Fibroblast of villous mesenchyme (primary cell): ENCODE data around the gene MLLT3. TPM values are rescaled to one million over a fixed set of nuclear protein-coding genes. Genes with fewer than 3 reads are reported as not detected.

Experiments used
- DNase-seq: peaks from one replicate; pipeline ENCODE4 v3.0.0-alpha.2; 2010; ENCODE audit warnings: low read depth
- H3K4me3 ChIP-seq: 2 replicates; pipeline ENCODE4 v1.5.1; 2011; ENCODE audit warnings: low read depth, mild to moderate bottlenecking, low read length
- CTCF ChIP-seq: IDR thresholded peaks from 2 replicates; pipeline ENCODE4 v1.5.1; 2012; ENCODE audit warnings: low read depth, mild to moderate bottlenecking, low read length; ENCODE audit not compliant: insufficient read depth
- total RNA-seq: library from RNA; depleted of rRNA; stranded (reverse); fragments of >200 nt; gene quantifications from 2 replicates; pipeline ENCODE4 v1.2.3, GENCODE V29; 2012

The MLLT3 gene
- total RNA-seq, 1 donor = 44.9 TPM

- TF ChIP-seq CTCF = no peak
- H3K4me3 ChIP-seq = no peak overlapping the region
- no peak for DNase-seq
Measured at GRCh38 chr9:20397348-20397747, 225.0 kb downstream of the MLLT3 start.

GRCh38 chr9:20396509-20396908 lies 225.8 kb downstream of the MLLT3 start:
- TF ChIP-seq CTCF = no peak
- H3K4me3 ChIP-seq = no peak overlapping the region
- DNase-seq = no peak

DNA sequence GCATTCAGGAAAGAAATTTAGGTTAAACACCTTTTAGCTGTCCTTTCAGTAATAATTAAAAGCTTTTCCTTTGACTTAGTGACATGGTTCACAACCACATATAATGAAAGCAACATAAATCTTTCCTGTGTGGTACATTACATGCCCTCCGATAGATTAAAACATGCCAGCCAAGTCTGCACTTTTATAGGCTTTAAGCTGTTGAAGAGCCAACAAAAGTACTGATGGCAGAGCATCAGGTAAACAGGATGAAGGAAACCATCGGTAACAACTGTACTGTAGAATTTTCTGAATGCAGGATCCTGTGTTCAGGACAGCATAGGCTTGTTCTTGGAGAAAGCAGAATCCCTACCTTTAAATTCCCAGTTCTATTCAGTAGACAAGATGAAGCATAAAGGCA lies 226.6 kb downstream of the MLLT3 start:
- DNase-seq = no peak
- H3K4me3 ChIP-seq = no peak overlapping the region
- no peak for TF ChIP-seq CTCF

DNA sequence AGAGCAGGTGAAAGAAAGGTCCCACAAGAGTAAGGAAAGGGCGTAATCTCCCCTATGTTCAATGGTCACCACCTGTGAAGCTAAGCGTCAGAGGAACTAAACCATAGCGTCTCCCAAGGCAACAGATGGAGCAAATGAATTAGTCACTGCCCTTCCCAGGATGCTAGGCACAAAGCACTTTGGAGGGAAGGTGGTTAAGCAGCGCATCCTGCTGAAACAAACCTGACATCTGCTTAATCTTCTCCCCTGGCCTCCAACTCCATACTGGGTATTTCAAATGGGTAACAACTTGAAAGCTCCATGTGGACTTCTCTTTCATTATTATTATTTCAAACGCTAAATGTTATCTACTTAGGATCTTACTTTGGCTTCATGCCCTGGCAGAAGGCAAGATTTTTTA lies 227.3 kb downstream of the MLLT3 start:
- TF ChIP-seq CTCF = no peak
- no peak overlapping the region for H3K4me3 ChIP-seq
- DNase-seq = no peak

GRCh38 chr9:20391208-20391607 lies 231.1 kb downstream of the MLLT3 start:
- no peak overlapping the region for H3K4me3 ChIP-seq
- no peak for DNase-seq
- no peak for TF ChIP-seq CTCF

GRCh38 chr9:20390400-20390799 lies 231.9 kb downstream of the MLLT3 start:
- no peak overlapping the region for H3K4me3 ChIP-seq
- DNase-seq = no peak
- no peak for TF ChIP-seq CTCF

DNA sequence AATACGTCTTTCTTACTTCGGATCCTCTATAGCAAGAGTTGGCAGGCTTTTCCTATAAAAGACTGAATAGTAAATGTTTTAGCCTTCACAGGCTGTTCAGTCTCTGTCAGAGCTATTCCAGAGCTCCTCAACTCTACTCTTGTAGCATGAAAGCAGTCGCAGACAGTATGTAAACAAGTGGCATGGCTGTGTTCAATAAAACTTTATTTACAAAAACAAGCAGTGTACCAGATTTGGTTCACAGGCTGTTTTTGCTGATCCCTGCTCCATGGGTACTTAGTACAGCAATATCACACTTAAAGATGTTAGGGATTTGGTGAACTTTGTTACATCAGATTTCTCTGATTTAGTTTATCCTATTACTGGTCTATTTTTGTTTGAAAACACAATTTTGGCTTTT lies 235.2 kb downstream of the MLLT3 start:
- no peak overlapping the region for H3K4me3 ChIP-seq
- no peak for TF ChIP-seq CTCF
- DNase-seq = no peak
